Neuronal stem cell (in vitro differentiated cells): ENCODE measurements around the gene SIRT2.
"Not testable (repeated sequence)": the region's sequence is repeated elsewhere in the genome, so short reads cannot be mapped to it uniquely, and the experiment has no call there.

ENCODE experiments used
- DNase-seq: peaks from one replicate; pipeline ENCODE4 v3.0.0-alpha.2; 2013; ENCODE audit warnings: low spot score
- H2AFZ ChIP-seq: one replicate; pipeline ENCODE4 v1.6.1; 2013; ENCODE audit warnings: mild to moderate bottlenecking, low read length, inconsistent platforms
- H2AK5ac ChIP-seq: 2 replicates; pipeline ENCODE4 v1.6.1; 2013; ENCODE audit warnings: low read depth, mild to moderate bottlenecking, inconsistent platforms, low read length, moderate library complexity, mixed read lengths
- H2BK120ac ChIP-seq: 2 replicates; pipeline ENCODE4 v1.6.1; 2013; ENCODE audit warnings: low read depth, mild to moderate bottlenecking, inconsistent platforms, low read length, moderate library complexity, mixed read lengths
- H2BK12ac ChIP-seq: one replicate; pipeline ENCODE4 v1.6.1; 2013; ENCODE audit warnings: low read length, inconsistent platforms
- H2BK15ac ChIP-seq: 2 replicates; pipeline ENCODE4 v1.6.1; 2013; ENCODE audit warnings: mild to moderate bottlenecking, low read length, inconsistent platforms, mixed read lengths
- H2BK5ac ChIP-seq: one replicate; pipeline ENCODE4 v1.6.1; 2013; ENCODE audit warnings: inconsistent platforms, mild to moderate bottlenecking, low read length, moderate library complexity
- H3K14ac ChIP-seq: one replicate; pipeline ENCODE4 v1.6.1; 2013; ENCODE audit warnings: low read length, inconsistent platforms
- H3K18ac ChIP-seq: 2 replicates; pipeline ENCODE4 v1.6.1; 2013; ENCODE audit warnings: low read length, inconsistent platforms
- H3K23ac ChIP-seq: 2 replicates; pipeline ENCODE4 v1.6.1; 2013; ENCODE audit warnings: low read depth, mild to moderate bottlenecking, mixed read lengths, low read length, inconsistent platforms; ENCODE audit not compliant: poor library complexity
- H3K27ac ChIP-seq: replicated peaks from 3 replicates; pipeline ENCODE4 v1.5.1; 2013; ENCODE audit warnings: low read length, inconsistent platforms
- H3K27me3 ChIP-seq, 3 experiments: 2 replicates each; pipeline ENCODE4 v1.6.1; 2013; ENCODE audit warnings: low read length in 3 of 3, mild to moderate bottlenecking in 2 of 3, inconsistent platforms in 1 of 3, low read depth in 1 of 3, mixed read lengths in 1 of 3, moderate library complexity in 1 of 3; ENCODE audit not compliant: control insufficient read depth in 3 of 3, insufficient read depth in 3 of 3
- H3K36me3 ChIP-seq, 2 donors: replicated peaks in 1 of 2; 2 replicates each; pipeline ENCODE4 v1.6.1; 2013; ENCODE audit warnings: low read length in 2 of 2; ENCODE audit not compliant: control insufficient read depth in 2 of 2, insufficient read depth in 2 of 2
- H3K4ac ChIP-seq: 2 replicates; pipeline ENCODE4 v1.6.1; 2013; ENCODE audit warnings: inconsistent platforms, mild to moderate bottlenecking, low read length, moderate library complexity
- H3K4me1 ChIP-seq, 2 donors: 1 replicate in 1 of 2; 2 replicates in 1 of 2; pipeline ENCODE4 v1.6.1; 2013; ENCODE audit warnings: low read length in 2 of 2, low read depth in 1 of 2; ENCODE audit not compliant: control insufficient read depth in 2 of 2, insufficient read depth in 1 of 2
- H3K4me2 ChIP-seq: one replicate; pipeline ENCODE4 v1.6.1; 2013; ENCODE audit warnings: mild to moderate bottlenecking, low read length, inconsistent platforms; ENCODE audit not compliant: insufficient read depth, poor library complexity, severe bottlenecking
- H3K4me3 ChIP-seq, 2 donors: 2 replicates each; pipeline ENCODE4 v1.5.1; 2013; ENCODE audit warnings: low read length in 2 of 2, mild to moderate bottlenecking in 2 of 2, inconsistent platforms in 1 of 2, moderate library complexity in 1 of 2
- H3K79me1 ChIP-seq: one replicate; pipeline ENCODE4 v1.6.1; 2013; ENCODE audit warnings: low read depth, mild to moderate bottlenecking, inconsistent platforms, low read length, moderate library complexity
- H3K9ac ChIP-seq: one replicate; pipeline ENCODE4 v1.6.1; 2013; ENCODE audit warnings: mild to moderate bottlenecking, low read depth, low read length, inconsistent platforms; ENCODE audit not compliant: poor library complexity
- H3K9me3 ChIP-seq, 2 donors: replicated peaks in 1 of 2; 2 replicates each; pipeline versions ENCODE3 to v1.6.1; 2013; ENCODE audit warnings: low read length in 2 of 2, mild to moderate bottlenecking in 2 of 2, inconsistent platforms in 1 of 2, low read depth in 1 of 2, mixed read lengths in 1 of 2, moderate library complexity in 1 of 2; ENCODE audit not compliant: control insufficient read depth in 2 of 2, insufficient read depth in 1 of 2
- H4K8ac ChIP-seq: one replicate; pipeline ENCODE4 v1.6.1; 2013; ENCODE audit warnings: low read depth, mild to moderate bottlenecking, inconsistent platforms, low read length, moderate library complexity
- H4K91ac ChIP-seq: one replicate; pipeline ENCODE4 v1.6.1; 2013; ENCODE audit warnings: low read length, low read depth, mild to moderate bottlenecking, inconsistent platforms; ENCODE audit not compliant: poor library complexity
- WGBS, 2 donors: extraction: QIAGEN DNeasy Blood & Tissue Kit; methylation state at CpG; one replicate each; pipeline ENCODE4 v1.1.7; 2013; ENCODE audit warnings: missing lambda C conversion rate in 2 of 2, mixed read lengths in 1 of 2; ENCODE audit not compliant: insufficient read length in 2 of 2, insufficient replicate concordance in 1 of 2; ENCODE audit errors: extremely low coverage in 2 of 2; 5-methylcytosine and 5-hydroxymethylcytosine counted together

Gene SIRT2

DNA sequence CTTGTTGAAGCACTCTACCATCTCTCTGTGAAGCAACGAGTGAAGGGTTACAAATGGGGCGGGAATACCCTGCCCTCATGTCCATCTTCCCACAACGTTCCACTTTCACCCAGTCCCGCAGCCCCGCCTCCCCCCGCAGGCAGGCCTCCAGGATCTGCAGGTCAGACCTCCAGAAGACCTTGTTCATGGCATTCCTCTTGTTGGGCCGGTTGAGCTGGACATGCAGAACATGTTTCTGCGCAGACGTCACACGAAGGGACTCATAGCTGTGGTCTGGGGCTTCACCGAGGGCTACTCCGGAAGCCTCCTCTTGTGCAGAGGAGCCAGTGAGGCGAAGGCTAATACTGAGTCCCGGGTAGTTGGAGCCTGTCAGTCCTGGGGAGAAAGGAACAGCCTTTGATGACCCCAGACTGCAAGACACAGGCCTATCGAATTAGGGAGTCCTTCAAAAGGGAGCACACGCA, 68.2 kb downstream of the SIRT2 start:
- Histone ChIP-seq H4K8ac (peak overlapping the region; percentile 94), H3K27ac (peak overlapping the region; percentile 50)
- no CpG with 5 or more reads among the region's 16 CpGs for WGBS, 2 donors

DNA sequence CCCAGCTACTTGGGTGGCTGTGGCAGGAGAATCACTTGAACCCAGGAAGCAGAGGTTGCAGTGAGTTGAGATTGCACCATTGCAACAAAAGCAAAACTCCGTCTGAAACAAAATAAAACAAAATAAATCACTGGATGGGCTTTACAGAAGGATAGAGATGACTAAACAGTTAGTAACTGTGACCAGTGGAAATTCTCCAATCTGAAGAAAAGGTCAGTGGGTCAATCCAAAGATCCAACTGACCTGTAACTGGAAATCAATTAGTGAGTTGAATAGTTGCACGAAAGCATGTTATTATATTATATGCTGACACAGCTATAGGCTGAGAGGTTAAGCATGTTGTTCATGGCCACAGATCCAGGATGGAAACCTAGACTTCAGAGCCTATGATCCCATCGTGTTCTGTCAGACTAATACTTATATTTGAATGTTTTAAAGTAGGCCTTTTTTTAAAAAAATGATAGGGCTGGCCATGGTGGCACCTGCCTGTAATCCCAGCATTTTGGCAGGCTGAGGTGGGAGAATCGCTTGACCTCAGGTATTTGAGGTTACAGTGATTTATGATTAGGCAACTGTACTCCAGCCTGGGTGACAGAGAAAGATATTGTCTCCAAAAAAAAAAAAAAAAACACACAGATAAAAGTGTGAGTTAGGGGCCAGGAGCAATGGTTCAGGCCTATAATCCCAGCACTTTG, 69.2 kb downstream of the SIRT2 start:
- Histone ChIP-seq H2BK15ac (no peak overlapping the region), H3K4me3 (no peak overlapping the region), H3K27ac (no peak overlapping the region), H3K9ac (no peak overlapping the region), H2AK5ac (no peak overlapping the region), H3K4ac (no peak overlapping the region), H3K4me1 (peaks cover 0 to 4% of the 10 kb centered on the region in 2 donors), H3K79me1 (peaks cover 3% of the 10 kb centered on the region), H3K27me3 (no peaks in the 10 kb centered on the region), H4K8ac (no peak overlapping the region), H3K4me2 (no peak overlapping the region), H4K91ac (no peak overlapping the region), H2AFZ (no peak overlapping the region), H3K23ac (no peak overlapping the region), H2BK120ac (no peak overlapping the region), H3K9me3 (no peaks in the 10 kb centered on the region), H2BK12ac (no peak overlapping the region), H2BK5ac (no peak overlapping the region), H3K18ac (no peak overlapping the region), H3K36me3 (peaks cover 6 to 37% of the 10 kb centered on the region in 2 donors), H3K14ac (no peak overlapping the region)
- DNase-seq: no peak
- WGBS, 2 donors: no CpG with 5 or more reads among the region's 4 CpGs

More for the DNA sequence above, 68.2 kb downstream of the SIRT2 start:
- Histone ChIP-seq H2BK5ac (no peak overlapping the region), H3K18ac (peak overlapping the region; percentile 98), H3K36me3 (peaks cover 14 to 47% of the 10 kb centered on the region in 2 donors), H3K14ac (no peak overlapping the region), H3K9me3 (no peaks in the 10 kb centered on the region), H3K4me3 (peak overlapping the region; percentile 75 to 81), H2BK120ac (no peak overlapping the region), H4K91ac (no peak overlapping the region), H3K9ac (peak overlapping the region; percentile 92), H2AK5ac (peak overlapping the region; percentile 53), H3K23ac (peak overlapping the region; percentile 9), H3K4me2 (peak overlapping the region; percentile 58), H2BK12ac (no peak overlapping the region), H2BK15ac (peak overlapping the region; percentile 7), H3K27me3 (no peaks in the 10 kb centered on the region), H3K4me1 (peaks cover 0 to 4% of the 10 kb centered on the region in 2 donors), H3K79me1 (peaks cover 3% of the 10 kb centered on the region), H2AFZ (peak overlapping the region; percentile 93), H3K4ac (no peak overlapping the region)
- DNase-seq: no peak

DNA sequence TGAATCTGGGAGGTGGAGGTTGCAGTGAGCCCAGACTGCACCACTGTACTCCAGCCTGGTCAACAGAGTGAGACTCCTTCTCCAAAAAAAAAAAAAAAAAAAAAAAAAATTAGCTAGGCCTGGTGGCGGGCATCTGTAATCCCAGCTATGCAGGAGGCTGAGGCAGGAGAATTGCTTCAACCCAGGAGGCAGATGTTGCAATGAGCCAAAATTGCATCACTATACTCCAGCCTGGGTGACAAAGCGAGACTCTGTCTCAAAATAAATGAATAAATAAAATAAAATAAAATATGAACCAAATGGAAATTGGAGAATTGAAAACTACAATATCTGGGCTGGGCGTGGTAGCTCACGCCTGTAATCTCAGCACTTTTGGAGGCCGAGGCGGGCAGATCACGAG, 70.2 kb downstream of the SIRT2 start:
- H2BK15ac ChIP-seq: not testable (repeated sequence)

More for the DNA sequence above, 70.2 kb downstream of the SIRT2 start:
- not testable (repeated sequence) for H3K27me3 ChIP-seq, H2AFZ ChIP-seq, H3K79me1 ChIP-seq, H2BK120ac ChIP-seq, H3K4me3 ChIP-seq, H3K23ac ChIP-seq, DNase-seq, H3K27ac ChIP-seq, H4K8ac ChIP-seq, H3K9ac ChIP-seq, H2AK5ac ChIP-seq, H3K4me2 ChIP-seq, H3K14ac ChIP-seq, H3K4ac ChIP-seq, H4K91ac ChIP-seq, H2BK5ac ChIP-seq, H3K9me3 ChIP-seq, H3K4me1 ChIP-seq, H2BK12ac ChIP-seq, H3K18ac ChIP-seq
- no CpG with 5 or more reads among the region's 7 CpGs for WGBS, 2 donors
- H3K36me3 ChIP-seq: peaks cover 6 to 36% of the 10 kb centered on the region in 2 donors
